Adrenal gland (tissue), 12 donors: Measurements from ENCODE around the gene GANC. TPM values are rescaled to one million over a fixed set of nuclear protein-coding genes. Genes with fewer than 3 reads are reported as not detected.

ENCODE experiments used
- DNase-seq, 7 donors: peaks; one replicate each; pipeline ENCODE4 v3.0.0-alpha.2; 2019 to 2020
- H3K27ac ChIP-seq, 5 donors: fragments of 200-600 bp; sonication (generic) in 4 of 5; 1 replicate in 3 of 5; 2 replicates in 2 of 5; pipeline versions ENCODE4 v1.5.1 to v1.8.0; 2016 to 2020; ENCODE audit warnings: mild to moderate bottlenecking in 1 of 5
- H3K27me3 ChIP-seq: fragments of 200-600 bp; 2 replicates; pipeline ENCODE4 v1.8.0; 2021
- H3K36me3 ChIP-seq, 2 donors: fragments of 200-600 bp; replicated peaks in 1 of 2; 1 replicate in 1 of 2; 2 replicates in 1 of 2; pipeline versions ENCODE4 v1.5.1 to v1.8.0; 2018 to 2022
- H3K4me1 ChIP-seq, 2 donors: fragments of 200-600 bp; replicated peaks in 1 of 2; 1 replicate in 1 of 2; 2 replicates in 1 of 2; pipeline versions ENCODE4 v1.5.1 to v1.8.0; 2018 to 2021
- H3K4me3 ChIP-seq, 4 donors: fragments of 200-600 bp; sonication (generic) in 3 of 4; one replicate each; pipeline ENCODE4 v1.5.1; 2016 to 2018
- H3K9me3 ChIP-seq, 3 donors: fragments of 200-600 bp; sonication (generic) in 1 of 3; replicated peaks in 1 of 3; 1 replicate in 2 of 3; 2 replicates in 1 of 3; pipeline versions ENCODE4 v1.5.1 to v1.8.0; 2016 to 2021
- CTCF ChIP-seq, 6 experiments: fragments of 450-650 bp in 4 of 6; fragments of 200-600 bp in 2 of 6; sonication (generic) in 1 of 6; IDR thresholded peaks; 1 replicate in 5 of 6; 2 replicates in 1 of 6; pipeline versions ENCODE4 v1.5.1 to v1.8.0; 2016 to 2021; ENCODE audit warnings: antibody characterized with exemption in 6 of 6, mild to moderate bottlenecking in 2 of 6, moderate library complexity in 1 of 6
- POLR2A ChIP-seq, 2 donors: fragments of 450-650 bp; IDR thresholded peaks; one replicate each; pipeline ENCODE4 v1.6.1; 2017; ENCODE audit warnings: antibody characterized with exemption in 2 of 2, mild to moderate bottlenecking in 2 of 2, moderate library complexity in 1 of 2
- WGBS, 4 donors: extraction: QIAGEN DNeasy Blood & Tissue Kit in 2 of 4; methylation state at CpG; one replicate each; pipeline versions ENCODE4 v1.1.5 to v1.1.7; 2013 to 2017; 5-methylcytosine and 5-hydroxymethylcytosine counted together
- intact Hi-C, 2 donors: fragments of 100-400 bp; cut with DNase I; formaldehyde crosslinking; loops; one replicate each; pipeline versions ENCODE4 v1.14.1 to v1.15.0; 2022 to 2023
- polyA plus RNA-seq, 3 donors: library from polyadenylated mRNA; stranded (reverse); fragments of 200-250 nt in 2 of 3; fragments of 350-450 nt in 1 of 3; fragmentation: Illumina TruSeq in 1 of 3; extraction: RNeasy Lipid Tissue Mini Kit (QIAGEN cat#74804) in 1 of 3; gene quantifications; one replicate each; pipeline ENCODE4 v1.2.3, GENCODE V29; 2013 to 2014
- total RNA-seq, 9 donors: library from RNA; depleted of rRNA in 4 of 9; stranded (reverse); fragments of >200 nt in 4 of 9; fragments of 120-200 nt in 1 of 9; fragmentation: NEBNext Ultra II Directional in 1 of 9; extraction: Animal tissue kit (Norgen Biotek cat#: 25700) in 1 of 9; gene quantifications; one replicate each; pipeline versions ENCODE4 v1.1.0 to v1.2.4, GENCODE V29; 2013 to 2023
- donor health status: healthy with polysubstance abuse.
- donor health status: Bipolar disorder and iron deficiency.
- donor health status: DM: yes; HTN: yes; CAD: no.
- donor health status: DM: no; HTN: no; CAD: no.
- donor health status: DM: no; HTN: no; CAD: no.
- donor health status: DM: yes; HTN: yes; CAD: no.

GANC gene
- total and polyA plus RNA-seq, 12 donors: 8.5 to 37.2 (median 18.5) TPM

DNA sequence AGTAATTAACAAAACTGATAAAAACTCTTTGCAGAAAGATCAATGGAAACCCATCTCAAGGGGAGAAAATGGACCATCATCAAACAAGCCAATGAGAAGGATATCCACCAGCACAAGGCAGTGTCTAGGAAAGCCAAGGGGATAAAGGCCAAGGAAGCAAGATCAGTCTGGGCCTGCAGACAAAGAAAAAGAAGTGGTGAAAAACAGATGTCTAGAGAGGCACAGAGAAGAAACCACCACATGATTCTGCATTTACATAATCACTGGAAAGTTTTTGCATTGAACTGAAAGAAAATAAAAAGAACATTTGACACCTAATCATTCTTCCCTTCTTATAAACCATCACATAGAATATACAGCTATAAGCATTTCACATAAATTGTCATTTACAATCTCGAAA lies 41.9 kb upstream of the GANC start:
- no peak for DNase-seq
- Histone ChIP-seq H3K4me1 (no peaks in the 10 kb centered on the region), H3K27ac (no peak overlapping the region), H3K9me3 (no peaks in the 10 kb centered on the region), H3K36me3 (peaks cover 0 to 56% of the 10 kb centered on the region in 2 donors), H3K27me3 (no peaks in the 10 kb centered on the region), H3K4me3 (no peak overlapping the region)
- intact Hi-C loops: no loop called here
- TF ChIP-seq CTCF (IDR thresholded peaks at IDR 0.05) (no peak), POLR2A (IDR thresholded peaks at IDR 0.05) (no peak)
- 92 to 95% (median 95%) methylated on average over 1 of the region's 1 CpG for WGBS, 4 donors

- Histone ChIP-seq H3K4me3 (no peak overlapping the region), H3K36me3 (peaks cover 0 to 45% of the 10 kb centered on the region in 2 donors), H3K9me3 (no peaks in the 10 kb centered on the region), H3K4me1 (no peaks in the 10 kb centered on the region), H3K27me3 (no peaks in the 10 kb centered on the region), H3K27ac (no peak overlapping the region)
- 73 to 80% (median 75%) methylated on average over 5 of the region's 5 CpGs for WGBS, 4 donors
- intact Hi-C loops: no loop called here
- TF ChIP-seq POLR2A (IDR thresholded peaks at IDR 0.05) (no peak), CTCF (IDR thresholded peaks at IDR 0.05) (no peak)
- DNase-seq: no peak
Measured at GRCh38 chr15:42232606-42233005, 40.4 kb upstream of the GANC start.

DNA sequence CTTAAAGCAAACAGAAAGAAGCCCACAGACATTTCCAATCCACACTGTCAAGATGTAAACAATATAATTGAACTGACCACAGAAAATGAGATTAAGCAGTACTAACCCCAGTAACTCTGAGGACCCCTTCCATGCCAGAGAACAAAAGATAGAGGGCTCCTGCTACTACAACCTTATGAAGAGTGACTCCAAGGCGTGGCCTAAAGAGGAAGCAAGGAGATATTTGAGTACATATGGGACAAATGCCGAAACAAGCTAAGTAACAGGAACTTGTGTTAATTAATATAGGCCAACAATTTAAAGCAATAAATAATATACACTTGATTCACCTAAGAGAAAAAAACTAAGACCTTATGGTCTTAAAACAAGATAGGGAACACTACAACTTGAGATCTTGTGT lies 39.9 kb upstream of the GANC start:
- Histone ChIP-seq H3K27ac (no peak overlapping the region), H3K27me3 (no peaks in the 10 kb centered on the region), H3K4me1 (no peaks in the 10 kb centered on the region), H3K4me3 (no peak overlapping the region), H3K9me3 (no peaks in the 10 kb centered on the region), H3K36me3 (peaks cover 0 to 41% of the 10 kb centered on the region in 2 donors)
- no peak for DNase-seq
- WGBS, 4 donors: 85 to 93% (median 89%) methylated on average over 2 of the region's 2 CpGs
- intact Hi-C loops: no loop called here
- TF ChIP-seq POLR2A (IDR thresholded peaks at IDR 0.05): no peak
- TF ChIP-seq CTCF (IDR thresholded peaks at IDR 0.05): no peak

DNA sequence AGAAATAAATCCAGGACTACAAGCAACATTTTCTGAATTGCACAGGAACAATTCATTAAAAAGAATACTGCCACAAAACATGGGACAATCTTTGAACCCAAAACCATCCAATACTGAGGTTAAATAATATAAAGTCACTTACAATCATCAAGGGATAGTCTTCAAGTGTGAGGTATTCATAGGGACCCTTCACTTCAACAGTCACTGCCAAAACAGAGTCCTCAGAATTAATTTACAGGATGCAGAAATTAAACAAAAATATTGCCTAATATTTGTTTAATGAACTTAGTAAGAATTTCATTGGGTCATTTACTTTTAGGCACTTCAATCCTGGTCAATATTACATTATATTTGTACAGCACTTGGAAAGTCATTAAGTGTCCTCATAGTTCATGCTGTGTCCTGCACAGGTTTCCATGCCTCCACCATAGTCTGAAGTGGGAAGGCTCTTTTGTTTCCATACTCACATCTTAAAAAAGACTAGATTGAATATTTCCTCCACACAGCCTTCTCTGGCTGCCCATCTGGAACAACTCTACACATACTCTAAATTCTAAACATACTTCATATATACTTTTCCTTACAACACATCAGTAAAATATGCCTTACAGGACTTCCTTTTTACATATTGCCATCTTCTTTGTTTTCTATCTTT lies 33.3 kb upstream of the GANC start:
- Histone ChIP-seq H3K36me3 (peaks cover 0 to 24% of the 10 kb centered on the region in 2 donors), H3K27ac (no peak overlapping the region), H3K4me3 (no peak overlapping the region), H3K9me3 (no peaks in the 10 kb centered on the region), H3K27me3 (no peaks in the 10 kb centered on the region), H3K4me1 (no peaks in the 10 kb centered on the region)
- DNase-seq: no peak
- intact Hi-C loops: no loop called here
- TF ChIP-seq POLR2A (IDR thresholded peaks at IDR 0.05): no peak

GRCh38 chr15:42240823-42241222 lies 32.2 kb upstream of the GANC start:
- peaks cover 0 to 16% of the 10 kb centered on the region in 2 donors for H3K36me3 ChIP-seq
- 93 to 97% (median 94%) methylated on average over 1 of the region's 1 CpG for WGBS, 4 donors

More at GRCh38 chr15:42240823-42241222, 32.2 kb upstream of the GANC start:
- no peak overlapping the region for H3K27ac ChIP-seq
- no peak overlapping the region for H3K4me3 ChIP-seq
- no peaks in the 10 kb centered on the region for H3K27me3 ChIP-seq
- intact Hi-C loops: no loop called here
- H3K9me3 ChIP-seq: no peaks in the 10 kb centered on the region
- no peak for DNase-seq
- no peaks in the 10 kb centered on the region for H3K4me1 ChIP-seq
- TF ChIP-seq CTCF (IDR thresholded peaks at IDR 0.05) (no peak), POLR2A (IDR thresholded peaks at IDR 0.05) (no peak)
